NCI-H2171 (cell line): ENCODE results near the gene CDHR1.

Source experiments
- DNase-seq: peaks from one replicate; lab custom pipeline; 2025; lab: John Stamatoyannopoulos, UW

The CDHR1 gene

GRCh38 chr10:84201244-84201606, 6.9 kb downstream of the CDHR1 start:
- DNase-seq, result no peak

DNA sequence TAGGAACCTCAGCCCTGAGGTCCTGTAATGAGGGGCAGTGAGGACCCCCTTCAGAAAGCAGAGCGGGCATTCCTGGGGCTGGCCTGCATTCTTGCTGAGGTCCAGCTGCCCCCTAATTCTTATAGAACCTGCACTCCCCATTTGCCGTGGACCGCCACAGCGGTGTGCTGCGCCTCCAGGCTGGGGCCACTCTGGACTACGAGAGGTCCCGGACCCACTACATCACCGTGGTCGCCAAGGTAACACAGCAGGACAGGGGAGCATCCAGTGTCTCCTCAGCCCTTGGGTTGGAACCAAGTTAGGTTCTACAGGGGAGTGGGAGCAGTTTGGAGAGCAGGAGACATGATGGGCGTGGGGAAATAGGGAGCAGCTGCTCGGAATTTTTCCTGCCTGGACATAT, 7.3 kb downstream of the CDHR1 start:
- no peak for DNase-seq

DNA sequence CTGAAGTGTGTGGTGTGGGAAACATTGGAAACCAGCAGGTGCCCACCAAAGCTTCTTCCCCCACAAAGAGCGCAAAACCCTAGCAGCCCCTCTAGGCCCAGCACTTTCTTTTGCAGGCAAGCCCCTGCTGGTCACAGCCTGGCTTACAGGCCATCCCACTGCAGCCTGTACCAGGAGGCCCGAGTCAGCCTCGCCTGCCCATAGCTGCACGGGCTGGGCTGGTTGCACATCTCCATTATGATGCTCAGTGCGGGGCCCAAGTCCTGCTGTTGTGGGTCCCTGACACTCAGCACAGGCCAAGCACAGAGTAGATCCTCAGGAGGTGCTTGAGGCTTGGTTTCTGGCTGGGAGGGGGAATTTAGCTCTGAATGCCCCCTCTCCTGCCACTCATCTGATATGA, 8.0 kb downstream of the CDHR1 start:
- DNase-seq, result no peak

DNA sequence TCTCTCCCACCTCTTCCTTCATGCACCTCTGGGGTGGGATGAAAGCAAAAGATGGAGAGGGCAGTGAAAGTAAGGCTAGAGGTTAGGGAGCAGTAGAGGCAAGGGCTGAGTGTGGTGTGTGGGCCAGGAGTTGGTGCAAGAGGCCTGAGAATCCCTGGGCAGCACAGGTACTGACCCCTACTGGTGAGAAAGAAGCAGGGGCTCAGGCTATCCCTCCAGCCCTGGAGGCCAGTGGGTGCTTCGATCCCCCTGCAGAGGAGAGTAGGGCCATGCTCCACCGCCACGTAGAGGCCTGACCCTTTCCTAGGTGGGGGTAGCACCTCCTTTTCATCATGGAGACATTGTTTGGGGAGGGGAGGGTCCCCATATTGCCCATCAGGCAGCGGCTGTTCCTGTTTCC, 9.8 kb downstream of the CDHR1 start:
- DNase-seq, result no peak

GRCh38 chr10:84204610-84205009, 10.3 kb downstream of the CDHR1 start:
- no peak for DNase-seq

GRCh38 chr10:84205049-84205852, 10.9 kb downstream of the CDHR1 start:
- no peak for DNase-seq

DNA sequence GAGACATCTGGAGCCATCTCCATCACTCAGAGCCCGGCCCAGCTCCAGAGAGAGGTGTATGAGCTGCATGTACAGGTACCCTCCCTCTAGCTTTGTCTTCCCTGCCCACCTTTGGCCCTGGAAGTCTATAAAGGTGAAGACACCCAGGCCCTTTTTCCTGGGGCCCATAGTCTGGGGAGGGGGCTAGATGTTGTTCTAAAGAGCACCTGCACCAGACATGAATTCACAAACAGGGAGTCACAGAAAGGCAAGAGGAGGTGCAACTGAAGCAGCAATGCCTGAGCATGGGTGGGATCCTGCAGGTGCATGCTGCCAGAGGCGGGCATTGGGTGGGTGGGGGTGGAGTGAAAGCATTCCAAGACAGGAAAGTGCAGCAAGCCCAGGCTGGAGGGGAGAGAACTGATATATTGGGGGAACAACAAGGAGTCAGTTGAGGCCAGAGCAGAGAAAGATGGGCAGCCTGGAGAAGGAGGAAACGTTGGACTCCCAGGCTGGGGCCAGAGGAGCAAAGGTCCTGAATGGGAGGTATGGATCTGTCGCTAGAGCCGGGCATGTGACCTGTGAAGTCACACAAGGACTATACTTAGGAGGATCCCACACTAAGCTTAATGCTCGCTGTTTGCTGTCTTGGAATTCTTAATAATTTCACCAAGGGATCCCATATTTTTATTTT, 11.7 kb downstream of the CDHR1 start:
- DNase-seq, result no peak

- DNase-seq, result no peak
Measured at GRCh38 chr10:84208023-84208422, 13.7 kb downstream of the CDHR1 start.

GRCh38 chr10:84211566-84211965, 17.2 kb downstream of the CDHR1 start:
- no peak for DNase-seq

- DNase-seq, result no peak
Measured at GRCh38 chr10:84212014-84212413, 17.7 kb downstream of the CDHR1 start.

- no peak for DNase-seq
Measured at GRCh38 chr10:84213076-84213475, 18.7 kb downstream of the CDHR1 start.

DNA sequence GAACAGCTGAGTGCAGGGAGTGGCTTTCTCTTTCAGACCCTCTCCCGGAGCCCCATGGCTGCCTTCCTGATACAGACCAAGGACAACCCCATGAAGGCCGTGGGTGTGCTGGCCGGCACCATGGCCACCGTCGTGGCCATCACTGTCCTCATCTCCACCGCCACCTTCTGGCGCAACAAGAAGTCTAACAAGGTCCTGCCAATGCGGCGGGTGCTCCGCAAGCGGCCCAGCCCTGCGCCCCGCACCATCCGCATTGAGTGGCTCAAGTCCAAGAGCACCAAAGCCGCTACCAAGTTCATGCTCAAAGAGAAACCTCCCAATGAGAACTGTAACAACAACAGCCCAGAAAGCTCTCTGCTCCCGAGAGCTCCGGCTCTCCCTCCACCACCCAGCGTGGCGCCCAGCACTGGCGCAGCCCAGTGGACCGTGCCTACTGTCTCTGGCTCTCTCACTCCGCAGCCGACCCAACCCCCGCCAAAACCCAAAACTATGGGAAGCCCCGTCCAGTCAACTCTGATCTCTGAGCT, 19.8 kb downstream of the CDHR1 start:
- DNase-seq, result no peak

DNA sequence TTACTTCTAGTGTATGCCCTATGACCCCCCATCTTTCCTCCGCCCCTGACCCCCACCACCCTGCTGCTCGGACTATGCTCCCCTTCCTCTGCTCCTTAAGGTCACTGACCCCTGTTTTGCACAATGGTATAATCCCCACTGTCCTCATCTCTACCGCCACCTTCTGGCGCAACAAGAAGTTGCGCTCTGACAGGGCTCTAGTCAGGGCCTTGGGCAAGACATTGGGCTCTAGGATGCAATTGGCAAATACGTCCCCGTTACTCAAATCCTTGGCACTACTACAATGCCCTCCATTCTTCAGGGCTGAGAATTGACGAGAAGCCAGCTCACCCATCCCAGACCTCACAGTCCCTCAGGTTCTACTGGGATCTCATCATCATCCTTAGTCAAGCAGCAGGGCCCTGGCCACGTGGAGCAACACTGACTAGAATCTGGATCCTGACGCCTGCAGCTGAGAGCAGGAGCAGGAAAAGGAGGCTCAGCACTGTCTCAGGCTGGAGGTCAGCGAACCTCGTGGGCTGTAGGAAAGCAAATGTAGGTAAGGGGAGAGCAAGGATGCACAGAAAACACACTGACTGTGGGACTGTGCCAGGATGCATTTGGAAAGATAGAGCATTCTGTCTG, 20.4 kb downstream of the CDHR1 start:
- no peak for DNase-seq

DNA sequence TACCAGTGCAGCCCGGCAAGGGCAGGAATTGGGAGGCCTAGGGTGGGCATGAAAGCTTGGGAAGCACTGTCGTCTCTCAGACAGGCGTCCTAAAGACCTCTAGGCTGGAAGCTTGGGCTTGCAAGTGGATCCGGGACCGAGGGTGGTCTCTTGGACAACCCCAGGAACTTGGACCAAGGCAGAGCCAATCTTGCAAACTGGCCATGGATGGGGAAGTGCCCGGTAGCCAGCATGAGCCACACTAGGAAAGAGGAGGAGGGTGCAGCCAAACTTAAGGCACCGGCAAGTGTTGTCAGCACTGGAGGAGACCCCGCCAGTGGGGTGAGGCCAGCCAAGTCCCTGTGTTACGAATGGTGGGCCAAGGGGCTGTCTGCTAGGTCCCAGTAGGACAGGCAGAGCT, 22.5 kb downstream of the CDHR1 start:
- no peak for DNase-seq

- DNase-seq, result no peak
Measured at GRCh38 chr10:84217746-84218145, 23.4 kb downstream of the CDHR1 start.

GRCh38 chr10:84221916-84222315, 27.6 kb downstream of the CDHR1 start:
- DNase-seq, result no peak

DNA sequence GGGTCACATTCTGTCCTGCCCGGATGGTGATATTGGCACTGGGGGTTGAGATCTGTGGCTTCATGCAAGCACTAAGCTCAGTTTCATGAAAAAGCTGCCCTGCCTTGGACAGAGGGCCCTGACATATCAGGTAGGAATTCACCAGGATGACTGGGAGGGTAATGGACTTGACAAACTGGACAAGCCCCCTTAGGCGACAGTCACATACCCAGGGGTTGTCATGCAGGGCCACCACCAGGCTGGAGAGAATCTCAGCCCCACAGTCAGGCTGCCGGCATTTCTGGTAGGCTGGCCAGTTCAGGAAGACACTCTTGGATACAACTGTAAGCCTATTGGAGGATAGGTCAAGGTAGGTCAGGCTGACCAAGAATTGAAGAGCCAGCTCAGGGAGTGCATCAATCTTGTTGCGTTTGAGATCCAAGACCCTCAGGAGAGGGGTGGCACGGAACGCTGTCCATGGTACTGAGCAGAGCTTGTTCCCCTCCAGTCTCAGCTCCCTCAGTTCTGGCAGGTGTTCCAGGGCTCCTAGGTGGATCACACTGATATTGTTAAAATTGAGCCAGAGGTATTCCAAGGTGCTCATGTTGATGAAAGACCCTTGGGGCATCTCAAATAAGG, 30.2 kb downstream of the CDHR1 start:
- DNase-seq, result no peak

DNA sequence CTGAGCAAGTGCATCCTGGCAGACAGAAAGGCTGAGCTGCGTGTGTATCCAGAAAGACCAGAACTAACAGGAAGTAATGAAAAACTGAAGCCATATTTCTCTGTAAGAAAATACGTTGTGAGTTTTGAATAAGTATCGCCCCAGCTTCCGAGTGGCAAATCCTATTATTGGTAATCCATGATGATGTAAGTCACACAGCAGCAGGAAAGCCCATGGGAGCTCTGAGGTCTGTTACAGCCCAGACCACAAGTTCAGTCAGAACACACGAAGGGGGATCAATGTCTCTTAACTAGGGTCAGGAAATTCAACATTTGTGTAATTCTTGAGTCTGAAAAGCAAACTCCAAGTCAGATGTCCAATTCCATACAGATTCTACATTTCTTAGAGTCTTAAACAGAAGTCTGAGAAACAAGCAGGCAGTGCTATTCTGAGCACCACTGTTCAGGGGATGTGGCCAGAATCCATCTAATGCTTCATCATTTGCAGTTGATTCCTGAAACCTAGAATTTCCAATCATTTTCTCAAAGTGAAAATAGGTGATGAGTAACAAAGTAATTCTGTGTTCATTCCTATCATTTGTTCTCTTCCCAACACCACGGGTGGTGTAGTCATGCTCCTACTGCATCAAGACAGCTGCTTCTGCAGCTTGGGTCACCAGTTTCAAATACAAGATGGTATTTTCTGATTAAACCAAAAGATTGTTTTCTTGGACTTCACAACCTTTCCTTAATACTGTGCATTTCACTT, 31.3 kb downstream of the CDHR1 start, which contains the start of gene LRIT2:
Gene LRIT2 (minus strand): TSS at position 118 of the 747 bp plus-strand sequence. CDS start 24 bp downstream, at position 94.
- DNase-seq, result no peak

DNA sequence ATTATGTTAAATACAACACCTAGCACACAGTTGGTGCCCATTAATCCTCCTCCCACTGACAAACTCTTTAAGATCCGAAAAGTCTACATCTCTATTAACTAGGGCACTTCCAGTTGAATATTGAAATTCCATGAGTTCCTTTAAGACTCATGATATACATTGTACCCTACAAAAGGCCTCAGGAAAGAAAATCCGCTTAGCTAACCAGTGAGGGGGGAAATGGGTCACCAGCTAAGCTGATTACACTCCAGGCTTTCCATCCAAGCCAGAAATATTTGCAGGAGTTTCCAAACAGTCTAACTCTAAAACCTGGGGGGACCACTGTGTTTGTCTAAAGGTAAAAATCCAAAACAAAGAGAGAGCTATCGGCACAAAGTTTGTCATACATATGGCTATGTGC, 32.3 kb downstream of the CDHR1 start:
- DNase-seq, result no peak

- DNase-seq, result no peak
Measured at GRCh38 chr10:84227810-84228209, 33.5 kb downstream of the CDHR1 start.

- no peak for DNase-seq
Measured at GRCh38 chr10:84230359-84230758, 36.0 kb downstream of the CDHR1 start.

DNA sequence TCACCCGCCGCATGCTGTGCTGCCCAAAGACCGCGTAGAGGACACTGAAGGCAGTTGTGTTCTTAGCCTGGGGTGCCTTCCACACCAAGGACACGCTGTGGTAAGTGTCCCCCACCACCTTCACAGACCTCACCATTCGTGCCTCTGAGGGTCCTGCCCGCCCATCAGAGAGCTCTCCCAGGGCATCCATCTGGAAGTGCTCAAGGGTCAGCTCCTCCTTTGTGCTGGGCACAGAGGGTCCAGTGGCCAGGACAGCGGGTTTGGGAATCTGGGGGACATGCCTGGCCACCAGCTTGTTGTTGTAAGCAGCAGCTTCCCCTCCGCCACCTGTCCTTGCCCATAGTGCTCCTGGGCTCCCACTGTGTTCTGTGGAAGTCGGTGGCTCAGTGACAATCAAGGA, 38.0 kb downstream of the CDHR1 start:
- no peak for DNase-seq
